ENCODE results near the gene LFNG.

- TF ChIP-seq SREBF2 (IDR thresholded peaks at IDR 0.05) = no peak
- no peak for TF ChIP-seq CTCF (IDR thresholded peaks at IDR 0.05)
- TF ChIP-seq JUN (IDR thresholded peaks at IDR 0.05) = no peak
- TF ChIP-seq NFE2L2 (conservative IDR thresholded peaks at IDR 0.05; ENCODE audit: low read length) = no peak
- no peak for TF ChIP-seq PHF8 (IDR thresholded peaks at IDR 0.05; ENCODE audit: borderline replicate concordance, low read depth)
- TF ChIP-seq EP300 (IDR thresholded peaks at IDR 0.05) = no peak
- TF ChIP-seq MAX (IDR thresholded peaks at IDR 0.05) = no peak
Measured at GRCh38 chr7:2537981-2538851, 18.6 kb downstream of the LFNG start.
